ENCODE data around the gene ALPK3. TPM values are rescaled to one million over a fixed set of nuclear protein-coding genes. Genes with fewer than 3 reads are reported as not detected.

Gene ALPK3
- polyA plus RNA-seq = 1 to 10 TPM; 5.7 to 9.1 (median 6.9) TPM

GRCh38 chr15:84816694-84817465 is at the start of gene ALPK3:
Gene ALPK3 (plus strand): TSS chr15:84817356. CDS start chr15:84817453, 97 bp downstream.
- WGBS, 3 donors = 25 to 35% (median 31%) methylated on average over 53 to 63 of the region's 63 CpGs
- H3K27ac ChIP-seq (ENCODE audit: low read depth, low read length) = no peak within 1 kb of the TSS

- no peak overlapping the region for H3K27ac ChIP-seq (ENCODE audit: low read depth, low read length)
- WGBS, 3 donors = 37 to 70% (median 54%) methylated on average over 5 of the region's 5 CpGs
These were observed 45.1 kb upstream of the ALPK3 start for GRCh38 chr15:84772031-84772430.

- H3K27ac ChIP-seq (ENCODE audit: low read depth, low read length) = no peak overlapping the region
- WGBS, 3 donors = 36 to 80% (median 38%) methylated on average over 2 of the region's 2 CpGs
These were observed 44.7 kb upstream of the ALPK3 start for GRCh38 chr15:84772467-84772866.

GRCh38 chr15:84773716-84774115 is 43.4 kb upstream of the ALPK3 start:
- 58 to 93% (median 78%) methylated on average over 3 of the region's 3 CpGs for WGBS, 3 donors

GRCh38 chr15:84775867-84776449 is 41.2 kb upstream of the ALPK3 start:
- 83 to 100% (median 84%) methylated on average over 1 of the region's 1 CpG for WGBS, 3 donors
- H3K27ac ChIP-seq (ENCODE audit: low read depth, low read length) = no peak overlapping the region

More at GRCh38 chr15:84773716-84774115, 43.4 kb upstream of the ALPK3 start:
- H3K27ac ChIP-seq (ENCODE audit: low read depth, low read length) = no peak overlapping the region

- 84 to 88% (median 88%) methylated on average over 13 of the region's 13 CpGs for WGBS, 3 donors
- no peak overlapping the region for H3K27ac ChIP-seq (ENCODE audit: low read depth, low read length)
These were observed 39.0 kb upstream of the ALPK3 start for GRCh38 chr15:84778194-84778593.

- WGBS, 3 donors = 88 to 94% (median 93%) methylated on average over 3 of the region's 3 CpGs
- no peak overlapping the region for H3K27ac ChIP-seq (ENCODE audit: low read depth, low read length)
These were observed 36.7 kb upstream of the ALPK3 start for GRCh38 chr15:84780492-84780891.

GRCh38 chr15:84781495-84781894 is 35.7 kb upstream of the ALPK3 start:
- no peak overlapping the region for H3K27ac ChIP-seq (ENCODE audit: low read depth, low read length)
- 88 to 93% (median 92%) methylated on average over 1 of the region's 1 CpG for WGBS, 3 donors

- H3K27ac ChIP-seq (ENCODE audit: low read depth, low read length) = no peak overlapping the region
These were observed 34.8 kb upstream of the ALPK3 start for GRCh38 chr15:84782346-84782745.

- 83 to 91% (median 86%) methylated on average over 12 of the region's 12 CpGs for WGBS, 3 donors
- no peak overlapping the region for H3K27ac ChIP-seq (ENCODE audit: low read depth, low read length)
These were observed 33.5 kb upstream of the ALPK3 start for GRCh38 chr15:84783493-84784251.

GRCh38 chr15:84784262-84784661 is 32.9 kb upstream of the ALPK3 start:
- 95 to 98% (median 96%) methylated on average over 17 of the region's 17 CpGs for WGBS, 3 donors

GRCh38 chr15:84785053-84785452 is 32.1 kb upstream of the ALPK3 start:
- H3K27ac ChIP-seq (ENCODE audit: low read depth, low read length) = no peak overlapping the region
- 61 to 94% (median 91%) methylated on average over 4 to 5 of the region's 5 CpGs for WGBS, 3 donors

More at GRCh38 chr15:84784262-84784661, 32.9 kb upstream of the ALPK3 start:
- no peak overlapping the region for H3K27ac ChIP-seq (ENCODE audit: low read depth, low read length)

- WGBS, 3 donors = 47 to 69% (median 48%) methylated on average over 2 of the region's 2 CpGs
- no peak overlapping the region for H3K27ac ChIP-seq (ENCODE audit: low read depth, low read length)
These were observed 28.7 kb upstream of the ALPK3 start for GRCh38 chr15:84788500-84788899.

GRCh38 chr15:84789762-84790161 is 27.4 kb upstream of the ALPK3 start:
- no peak overlapping the region for H3K27ac ChIP-seq (ENCODE audit: low read depth, low read length)
- WGBS, 3 donors = 85 to 98% (median 93%) methylated on average over 5 of the region's 5 CpGs

GRCh38 chr15:84790676-84791075 is 26.5 kb upstream of the ALPK3 start:
- 93 to 99% (median 96%) methylated on average over 4 of the region's 4 CpGs for WGBS, 3 donors
- no peak overlapping the region for H3K27ac ChIP-seq (ENCODE audit: low read depth, low read length)

GRCh38 chr15:84791763-84792162 is 25.4 kb upstream of the ALPK3 start:
- 92 to 98% (median 95%) methylated on average over 2 of the region's 2 CpGs for WGBS, 3 donors
- no peak overlapping the region for H3K27ac ChIP-seq (ENCODE audit: low read depth, low read length)

- no peak overlapping the region for H3K27ac ChIP-seq (ENCODE audit: low read depth, low read length)
- WGBS, 3 donors = 94 to 96% (median 95%) methylated on average over 7 of the region's 7 CpGs
These were observed 23.6 kb upstream of the ALPK3 start for GRCh38 chr15:84793431-84794161.

GRCh38 chr15:84794162-84794547 is 23.0 kb upstream of the ALPK3 start:
- 92 to 95% (median 94%) methylated on average over 4 of the region's 4 CpGs for WGBS, 3 donors
- no peak overlapping the region for H3K27ac ChIP-seq (ENCODE audit: low read depth, low read length)

GRCh38 chr15:84795186-84795585 is 22.0 kb upstream of the ALPK3 start:
- H3K27ac ChIP-seq (ENCODE audit: low read depth, low read length) = no peak overlapping the region
- 85 to 93% (median 86%) methylated on average over 3 of the region's 3 CpGs for WGBS, 3 donors
